Astrocyte (in vitro differentiated cells and primary cell): ENCODE measurements around the gene PIGC. TPM values are rescaled to one million over a fixed set of nuclear protein-coding genes. Genes with fewer than 3 reads are reported as not detected.

ENCODE experiments used
- DNase-seq: peaks from one replicate; pipeline ENCODE4 v3.0.0-alpha.2; 2010; ENCODE audit warnings: low read depth
- FAIRE-seq: peaks from 2 replicates; lab custom pipeline; 2011; peaks lifted over from hg19 to GRCh38; lab: Jason Lieb, UNC
- H2AFZ ChIP-seq: 2 replicates; pipeline ENCODE4 v1.6.0; 2012; ENCODE audit warnings: low read depth, low read length, inconsistent platforms
- H3K27ac ChIP-seq: 2 replicates; pipeline ENCODE4 v1.5.1; 2011; ENCODE audit warnings: low read depth, low read length, inconsistent platforms
- H3K27me3 ChIP-seq: 2 replicates; pipeline ENCODE4 v1.6.0; 2011; ENCODE audit warnings: low read length, inconsistent platforms; ENCODE audit not compliant: insufficient read depth
- H3K36me3 ChIP-seq: 2 replicates; pipeline ENCODE4 v1.5.1; 2011; ENCODE audit warnings: low read length, inconsistent platforms; ENCODE audit not compliant: insufficient read depth
- H3K4me1 ChIP-seq: 2 replicates; pipeline ENCODE4 v1.5.1; 2011; ENCODE audit warnings: low read length, inconsistent platforms; ENCODE audit not compliant: insufficient read depth
- H3K4me2 ChIP-seq: 2 replicates; pipeline ENCODE4 v1.6.0; 2012; ENCODE audit warnings: low read length, inconsistent platforms
- H3K4me3 ChIP-seq: 2 replicates; pipeline ENCODE4 v1.5.1; 2011; ENCODE audit warnings: low read depth, mild to moderate bottlenecking, low read length, inconsistent platforms; ENCODE audit not compliant: insufficient read depth
- H3K79me2 ChIP-seq: 2 replicates; pipeline ENCODE4 v1.6.0; 2012; ENCODE audit warnings: mild to moderate bottlenecking, low read length, inconsistent platforms; ENCODE audit not compliant: insufficient read depth
- H3K9ac ChIP-seq: 2 replicates; pipeline ENCODE4 v1.6.0; 2012; ENCODE audit warnings: mild to moderate bottlenecking, low read length, inconsistent platforms
- H3K9me3 ChIP-seq: 2 replicates; pipeline ENCODE4 v1.5.1; 2012; ENCODE audit warnings: low read depth, mild to moderate bottlenecking, low read length, inconsistent platforms; ENCODE audit not compliant: insufficient read depth
- H4K20me1 ChIP-seq: 2 replicates; pipeline ENCODE4 v1.6.0; 2012; ENCODE audit warnings: low read length, inconsistent platforms; ENCODE audit not compliant: insufficient read depth
- H3K27ac Mint-ChIP-seq: one replicate; pipeline ENCODE4 v1.8.0; 2021; ENCODE audit warnings: mild to moderate bottlenecking, mixed read lengths; ENCODE audit not compliant: unreplicated experiment
- H3K27me3 Mint-ChIP-seq: one replicate; pipeline ENCODE4 v1.8.0; 2021; ENCODE audit warnings: low read depth, mixed read lengths; ENCODE audit not compliant: unreplicated experiment
- H3K36me3 Mint-ChIP-seq: one replicate; pipeline ENCODE4 v1.8.0; 2021; ENCODE audit warnings: low read depth, mixed read lengths; ENCODE audit not compliant: unreplicated experiment
- H3K4me1 Mint-ChIP-seq: one replicate; pipeline ENCODE4 v1.8.0; 2021; ENCODE audit warnings: low read depth, mixed read lengths; ENCODE audit not compliant: unreplicated experiment
- H3K4me3 Mint-ChIP-seq: one replicate; pipeline ENCODE4 v1.8.0; 2021; ENCODE audit warnings: mild to moderate bottlenecking, moderate library complexity, mixed read lengths; ENCODE audit not compliant: unreplicated experiment
- H3K9me3 Mint-ChIP-seq: one replicate; pipeline ENCODE4 v1.8.0; 2021; ENCODE audit warnings: mild to moderate bottlenecking, mixed read lengths; ENCODE audit not compliant: unreplicated experiment
- CTCF ChIP-seq: IDR thresholded peaks from 2 replicates; pipeline ENCODE4 v1.5.1; 2011; ENCODE audit warnings: low read depth, mild to moderate bottlenecking, inconsistent platforms, low read length, moderate library complexity; ENCODE audit not compliant: insufficient read depth
- EZH2 ChIP-seq: IDR thresholded peaks from 2 replicates; pipeline ENCODE4 v1.6.1; 2012; ENCODE audit warnings: mild to moderate bottlenecking, low read length, inconsistent platforms; ENCODE audit not compliant: insufficient read depth
- total RNA-seq: library from RNA; stranded (reverse); gene quantifications from 2 replicates; pipeline ENCODE4 v1.2.1, GENCODE V29; 2021

PIGC gene
- total RNA-seq, 1 donor from 2014 or later = 17.8 TPM

GRCh38 chr1:172466795-172467407 is 23.0 kb upstream of the PIGC start:
- Histone ChIP-seq H3K36me3 (no peaks in the 10 kb centered on the region), H4K20me1 (no peaks in the 10 kb centered on the region), H3K27ac (no peak overlapping the region), H3K27me3 (no peaks in the 10 kb centered on the region), H3K9me3 (no peaks in the 10 kb centered on the region), H3K4me3 (no peak overlapping the region), H3K4me2 (no peak overlapping the region), H2AFZ (no peak overlapping the region), H3K9ac (no peak overlapping the region), H3K4me1 (no peaks in the 10 kb centered on the region), H3K79me2 (no peaks in the 10 kb centered on the region)
- Mint-ChIP-seq H3K4me3 (no peak overlapping the region), H3K27me3 (no peaks in the 10 kb centered on the region), H3K27ac (no peak overlapping the region), H3K36me3 (no peaks in the 10 kb centered on the region), H3K4me1 (peaks cover 29% of the 10 kb centered on the region), H3K9me3 (peaks cover 2% of the 10 kb centered on the region)
- FAIRE-seq = no peak
- no peak for DNase-seq
- no peak for TF ChIP-seq EZH2
- TF ChIP-seq CTCF = no peak

GRCh38 chr1:172465617-172466016 is 21.7 kb upstream of the PIGC start:
- Histone ChIP-seq H3K79me2 (no peaks in the 10 kb centered on the region), H3K27me3 (no peaks in the 10 kb centered on the region), H4K20me1 (no peaks in the 10 kb centered on the region), H3K27ac (no peak overlapping the region), H3K9ac (no peak overlapping the region), H2AFZ (no peak overlapping the region), H3K36me3 (no peaks in the 10 kb centered on the region), H3K9me3 (no peaks in the 10 kb centered on the region), H3K4me2 (no peak overlapping the region), H3K4me3 (no peak overlapping the region), H3K4me1 (no peaks in the 10 kb centered on the region)
- Mint-ChIP-seq H3K4me3 (no peak overlapping the region), H3K36me3 (no peaks in the 10 kb centered on the region), H3K27ac (no peak overlapping the region), H3K4me1 (peaks cover 36% of the 10 kb centered on the region), H3K9me3 (peaks cover 2% of the 10 kb centered on the region), H3K27me3 (no peaks in the 10 kb centered on the region)
- no peak for DNase-seq
- FAIRE-seq = no peak
- TF ChIP-seq CTCF (no peak), EZH2 (no peak)

GRCh38 chr1:172460887-172461315 is 17.0 kb upstream of the PIGC start:
- no peak overlapping the region for H2AFZ ChIP-seq
- DNase-seq (no peak), FAIRE-seq (no peak)
- TF ChIP-seq CTCF (no peak), EZH2 (no peak)
- no peaks in the 10 kb centered on the region for H4K20me1 ChIP-seq
- no peaks in the 10 kb centered on the region for H3K27me3 ChIP-seq
- Mint-ChIP-seq H3K4me3 (no peak overlapping the region), H3K36me3 (no peaks in the 10 kb centered on the region), H3K4me1 (peaks cover 11% of the 10 kb centered on the region), H3K9me3 (peaks cover 2% of the 10 kb centered on the region), H3K27ac (no peak overlapping the region), H3K27me3 (peaks cover 14% of the 10 kb centered on the region)
- H3K27ac ChIP-seq = no peak overlapping the region
- H3K9ac ChIP-seq = no peak overlapping the region
- no peaks in the 10 kb centered on the region for H3K79me2 ChIP-seq
- no peaks in the 10 kb centered on the region for H3K9me3 ChIP-seq
- no peak overlapping the region for H3K4me2 ChIP-seq
- no peaks in the 10 kb centered on the region for H3K4me1 ChIP-seq
- no peak overlapping the region for H3K4me3 ChIP-seq
- no peaks in the 10 kb centered on the region for H3K36me3 ChIP-seq
